Measurements from ENCODE around the gene PLCH1. TPM values are rescaled to one million over a fixed set of nuclear protein-coding genes. Genes with fewer than 3 reads are reported as not detected.

Gene PLCH1
- total and polyA plus RNA-seq, 2 of the 13 experiments (the other 11 are each of a cell fraction or from before 2014, with no cell fraction given) = 2.0 to 3.0 TPM

GRCh38 chr3:155744626-155745324, at the start of gene PLCH1 (continued):
- TF ChIP-seq SNAPC4 (CRISPR knock-in tag; IDR thresholded peaks at IDR 0.05) = 0 out of 2 replicates have a peak, but pooled peaks have one; percentile 63
- TF ChIP-seq ZNF777 (CRISPR knock-in tag; IDR thresholded peaks at IDR 0.05) = peak; percentile 64; the same call in 1 of the 2 replicates
- peak; percentile 77 for TF ChIP-seq KMT2B (CRISPR knock-in tag; IDR thresholded peaks at IDR 0.05)
- TF ChIP-seq, protein P1, sequence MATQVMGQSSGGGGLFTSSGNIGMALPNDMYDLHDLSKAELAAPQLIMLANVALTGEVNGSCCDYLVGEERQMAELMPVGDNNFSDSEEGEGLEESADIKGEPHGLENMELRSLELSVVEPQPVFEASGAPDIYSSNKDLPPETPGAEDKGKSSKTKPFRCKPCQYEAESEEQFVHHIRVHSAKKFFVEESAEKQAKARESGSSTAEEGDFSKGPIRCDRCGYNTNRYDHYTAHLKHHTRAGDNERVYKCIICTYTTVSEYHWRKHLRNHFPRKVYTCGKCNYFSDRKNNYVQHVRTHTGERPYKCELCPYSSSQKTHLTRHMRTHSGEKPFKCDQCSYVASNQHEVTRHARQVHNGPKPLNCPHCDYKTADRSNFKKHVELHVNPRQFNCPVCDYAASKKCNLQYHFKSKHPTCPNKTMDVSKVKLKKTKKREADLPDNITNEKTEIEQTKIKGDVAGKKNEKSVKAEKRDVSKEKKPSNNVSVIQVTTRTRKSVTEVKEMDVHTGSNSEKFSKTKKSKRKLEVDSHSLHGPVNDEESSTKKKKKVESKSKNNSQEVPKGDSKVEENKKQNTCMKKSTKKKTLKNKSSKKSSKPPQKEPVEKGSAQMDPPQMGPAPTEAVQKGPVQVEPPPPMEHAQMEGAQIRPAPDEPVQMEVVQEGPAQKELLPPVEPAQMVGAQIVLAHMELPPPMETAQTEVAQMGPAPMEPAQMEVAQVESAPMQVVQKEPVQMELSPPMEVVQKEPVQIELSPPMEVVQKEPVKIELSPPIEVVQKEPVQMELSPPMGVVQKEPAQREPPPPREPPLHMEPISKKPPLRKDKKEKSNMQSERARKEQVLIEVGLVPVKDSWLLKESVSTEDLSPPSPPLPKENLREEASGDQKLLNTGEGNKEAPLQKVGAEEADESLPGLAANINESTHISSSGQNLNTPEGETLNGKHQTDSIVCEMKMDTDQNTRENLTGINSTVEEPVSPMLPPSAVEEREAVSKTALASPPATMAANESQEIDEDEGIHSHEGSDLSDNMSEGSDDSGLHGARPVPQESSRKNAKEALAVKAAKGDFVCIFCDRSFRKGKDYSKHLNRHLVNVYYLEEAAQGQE (IDR thresholded peaks at IDR 0.05; ENCODE audit: borderline replicate concordance in 1 of 2, low read depth in 1 of 2, low read length in 2 of 2) = no peak
- TF ChIP-seq ZNF496 (CRISPR knock-in tag; IDR thresholded peaks at IDR 0.05; ENCODE audit: insufficient replicate concordance) = no peak
- TF ChIP-seq ZNF558 (CRISPR knock-in tag; IDR thresholded peaks at IDR 0.05; ENCODE audit: borderline replicate concordance) = peak; percentile 52; the same call in 1 of the 2 replicates
- peak; percentile 79; the same call in 1 of the 2 replicates for TF ChIP-seq ZNF292 (CRISPR knock-in tag; IDR thresholded peaks at IDR 0.05; ENCODE audit: borderline replicate concordance, low read depth)
- TF ChIP-seq ZNF33B (CRISPR knock-in tag; IDR thresholded peaks at IDR 0.05) = no peak
- peak; percentile 65; the same call in 1 of the 2 replicates for TF ChIP-seq ZBTB10 (CRISPR knock-in tag; IDR thresholded peaks at IDR 0.05; ENCODE audit: borderline replicate concordance)
- 0 out of 2 replicates have a peak, but pooled peaks have one; percentile 26 for TF ChIP-seq HNF1A (IDR thresholded peaks at IDR 0.05; ENCODE audit: low read depth)
- peak; percentile 51; the same call in 1 of the 2 replicates for TF ChIP-seq HNF1A (CRISPR knock-in tag; IDR thresholded peaks at IDR 0.05; ENCODE audit: borderline replicate concordance)

All from HepG2 (cell line).